VCaP (cell line): Measurements from ENCODE around the gene RPS6KL1.

ENCODE experiments used
- H3K27ac ChIP-seq: fragments of 450-650 bp; 2 replicates; pipeline ENCODE4 v1.5.1; 2017
- CTCF ChIP-seq: fragments of 450-650 bp; conservative IDR thresholded peaks from 2 replicates; pipeline ENCODE4 v1.5.1; 2017; ENCODE audit warnings: mild to moderate bottlenecking, moderate library complexity

Gene RPS6KL1

DNA sequence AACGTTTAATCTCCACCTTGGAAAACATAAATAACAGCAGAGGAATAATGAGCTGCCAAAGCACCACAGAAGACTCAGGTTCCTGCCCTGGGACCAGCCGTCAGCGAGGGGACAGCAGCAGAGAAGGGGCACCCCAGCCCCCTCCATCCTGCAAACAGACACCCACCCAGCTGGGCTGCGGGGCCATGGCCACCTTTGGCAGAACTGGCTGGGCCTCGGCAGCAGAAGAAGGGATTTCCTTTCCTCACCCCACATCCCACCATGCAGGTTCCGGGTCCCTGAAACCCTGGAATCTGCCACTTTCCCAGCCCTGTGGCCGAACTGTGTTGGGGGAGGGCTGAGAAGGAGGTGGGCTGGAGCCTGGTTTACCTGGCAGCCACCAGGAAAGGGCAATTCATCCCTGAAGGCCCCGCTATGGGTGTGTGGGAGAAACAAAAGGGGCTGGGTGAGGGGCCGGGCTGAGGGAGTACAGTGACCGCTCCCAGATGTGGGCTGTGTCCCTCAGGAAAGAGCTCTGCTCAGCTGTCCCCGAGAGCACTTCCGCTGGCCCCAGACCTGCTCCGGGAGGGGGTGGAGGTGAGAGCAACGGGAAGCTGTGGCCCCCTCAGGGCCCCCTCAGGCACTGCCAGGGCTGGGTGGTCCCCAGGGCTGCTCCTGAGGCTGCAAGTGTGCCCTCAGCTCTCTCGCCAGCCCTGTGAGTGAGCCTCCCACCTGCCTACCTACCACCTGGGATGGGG, 28.6 kb upstream of the RPS6KL1 start:
- no peak overlapping the region for H3K27ac ChIP-seq

DNA sequence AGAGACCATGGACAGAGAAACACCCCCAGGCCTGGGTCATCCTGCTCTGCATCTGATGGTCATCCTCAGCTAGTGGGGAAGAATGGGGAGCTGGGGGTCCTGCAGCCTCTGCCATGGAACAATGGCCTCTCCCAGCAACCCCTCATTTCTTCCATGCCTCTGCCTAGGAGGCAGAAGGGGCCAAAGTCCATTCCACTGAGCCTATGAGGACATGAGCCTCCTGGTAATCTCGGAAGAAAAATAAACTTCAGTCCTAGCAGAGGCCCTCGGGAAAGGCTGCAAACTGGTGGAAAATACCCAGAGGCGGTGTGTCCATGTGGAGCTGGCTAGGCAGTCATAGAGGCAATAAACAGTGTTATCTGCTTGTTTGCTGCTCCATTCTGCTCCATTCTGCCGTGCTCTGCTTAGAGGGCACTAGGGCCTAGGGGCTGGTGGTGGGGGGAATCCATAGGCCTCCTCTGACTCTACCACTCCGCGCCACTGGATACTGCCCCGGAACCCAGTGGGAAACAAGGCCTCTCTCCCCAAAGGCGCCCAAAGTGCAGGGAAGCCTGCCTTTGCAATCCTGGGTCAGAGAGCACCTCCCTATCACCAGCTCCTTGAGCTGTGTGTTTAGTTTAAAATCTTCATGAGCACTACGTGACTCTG, 27.9 kb upstream of the RPS6KL1 start:
- no peak overlapping the region for H3K27ac ChIP-seq
- TF ChIP-seq CTCF = no peak

More for the DNA sequence above, 28.6 kb upstream of the RPS6KL1 start:
- no peak for TF ChIP-seq CTCF

DNA sequence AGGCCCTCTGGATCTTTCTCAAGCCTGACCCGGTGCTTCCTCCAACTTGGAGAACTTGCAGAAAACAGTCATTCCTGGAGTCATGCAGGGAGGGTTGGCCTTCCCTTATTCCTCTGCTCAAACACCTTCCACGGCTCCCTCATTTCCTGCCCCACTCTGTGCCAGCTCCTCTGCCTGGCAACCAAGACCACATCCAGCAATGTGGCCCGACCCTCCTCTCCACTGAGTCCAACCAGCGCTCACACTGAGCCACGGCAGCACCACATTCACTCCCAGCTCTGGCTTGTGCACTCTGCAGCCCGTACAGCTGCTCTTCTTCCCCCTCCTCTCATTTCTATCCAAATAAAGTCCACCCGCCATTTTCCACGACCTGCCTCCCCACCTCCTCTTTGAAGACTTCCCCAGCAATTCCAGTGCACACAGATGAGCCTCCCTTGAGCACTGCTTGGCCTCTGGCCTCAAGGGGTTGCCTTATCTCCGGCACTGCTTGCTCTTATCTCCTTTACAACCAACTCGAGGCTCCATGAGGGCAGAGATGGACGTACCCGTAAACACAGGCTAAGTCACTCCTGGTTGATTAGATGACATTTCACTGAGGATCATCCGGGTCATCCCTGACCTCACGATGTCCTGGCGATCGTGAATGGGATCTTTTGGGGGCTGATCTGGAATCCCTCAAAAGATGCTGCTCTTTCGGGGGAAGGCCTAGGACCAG, 27.0 kb upstream of the RPS6KL1 start:
- TF ChIP-seq CTCF = no peak
- no peak overlapping the region for H3K27ac ChIP-seq

GRCh38 chr14:74949191-74949601, 26.1 kb upstream of the RPS6KL1 start:
- H3K27ac ChIP-seq = no peak overlapping the region
- no peak for TF ChIP-seq CTCF

- TF ChIP-seq CTCF = no peak
- no peak overlapping the region for H3K27ac ChIP-seq
Measured at GRCh38 chr14:74948228-74949175, 25.4 kb upstream of the RPS6KL1 start.

DNA sequence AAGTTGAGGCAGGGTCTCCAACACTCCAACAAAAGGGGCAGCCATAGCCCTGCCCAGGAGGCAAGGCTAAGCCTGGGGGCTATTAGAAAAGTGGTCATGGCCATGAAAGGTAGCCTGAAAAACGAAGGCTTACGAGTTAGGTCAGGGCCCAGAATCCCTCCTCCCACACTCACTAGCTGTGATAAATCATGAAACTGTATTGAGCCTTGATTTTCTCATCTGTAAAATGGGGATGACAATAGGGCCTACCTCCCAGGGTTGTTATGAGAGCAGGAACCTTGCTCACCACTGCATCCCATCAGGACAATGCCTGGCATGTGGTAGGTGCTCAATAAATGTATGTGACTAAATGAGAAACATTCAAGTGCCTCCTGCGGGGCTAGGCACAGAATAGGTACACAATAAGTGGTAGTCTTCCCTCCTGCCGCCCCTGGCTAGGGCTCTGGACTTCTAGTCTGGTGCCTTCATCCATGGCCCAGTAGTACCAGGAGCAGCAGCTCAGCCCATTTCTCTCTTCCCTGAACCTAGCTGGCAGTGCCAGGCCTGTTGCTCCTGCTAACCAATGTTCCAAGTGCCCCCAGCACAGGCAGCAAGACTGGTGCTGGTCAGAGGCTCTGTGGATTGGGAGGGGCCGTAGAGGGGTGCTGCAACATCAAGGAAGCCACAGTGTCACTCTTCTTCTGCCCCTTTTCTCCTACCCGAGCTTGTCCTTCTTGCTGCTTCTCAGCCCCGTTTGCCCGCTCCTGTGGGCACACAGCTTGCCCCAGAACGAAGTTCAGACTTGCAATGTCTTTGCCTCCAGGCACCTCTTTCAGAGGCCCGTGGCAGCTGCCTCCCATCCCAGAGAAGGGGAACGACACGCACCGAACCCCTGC, 24.5 kb upstream of the RPS6KL1 start:
- H3K27ac ChIP-seq = no peak overlapping the region
- TF ChIP-seq CTCF = no peak
